ENCODE measurements around the gene TTN.

Gene TTN

DNA sequence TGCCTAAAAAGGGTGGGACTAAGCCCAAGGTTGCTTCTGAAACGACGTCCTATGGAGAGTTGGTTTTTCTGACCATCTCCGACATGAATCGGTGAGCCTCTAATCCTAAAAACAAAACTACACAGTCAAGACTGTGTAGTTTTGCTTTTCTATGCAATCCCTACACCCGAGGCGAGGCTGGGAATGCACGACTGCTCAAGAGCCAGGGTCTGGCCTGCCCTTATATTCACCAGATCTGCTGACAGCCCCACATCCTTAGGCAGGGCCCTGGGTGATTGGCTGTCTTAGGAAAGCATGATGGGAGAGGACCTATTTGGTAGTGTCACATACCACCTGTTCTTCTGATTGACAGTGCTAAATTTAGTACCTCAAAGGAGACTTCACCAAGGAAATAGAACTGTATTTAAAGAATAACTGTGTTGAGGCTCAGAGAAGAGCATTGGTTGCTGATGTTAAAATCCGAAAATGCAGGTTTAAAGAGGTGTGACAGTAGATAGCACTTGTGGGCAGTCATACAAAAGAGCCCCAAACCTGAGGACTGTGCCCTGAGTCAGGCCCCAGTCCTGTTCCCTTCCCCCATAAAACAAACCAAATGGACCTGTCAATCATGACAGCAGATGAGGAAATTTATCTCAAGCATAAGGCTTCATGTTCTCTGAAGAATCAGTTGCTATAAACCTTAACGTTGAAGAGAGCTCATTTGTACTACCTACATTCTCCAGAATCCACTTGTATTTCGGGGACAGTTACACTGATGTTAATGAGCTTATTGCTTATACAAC, at the start of gene TTN:
TSS of gene TTN (minus strand) at position 197 of the 782 bp plus-strand sequence. CDS start 2,781 bp downstream, outside the sequence.
- DNase-seq (ENCODE audit: low spot score) = no peak

DNA sequence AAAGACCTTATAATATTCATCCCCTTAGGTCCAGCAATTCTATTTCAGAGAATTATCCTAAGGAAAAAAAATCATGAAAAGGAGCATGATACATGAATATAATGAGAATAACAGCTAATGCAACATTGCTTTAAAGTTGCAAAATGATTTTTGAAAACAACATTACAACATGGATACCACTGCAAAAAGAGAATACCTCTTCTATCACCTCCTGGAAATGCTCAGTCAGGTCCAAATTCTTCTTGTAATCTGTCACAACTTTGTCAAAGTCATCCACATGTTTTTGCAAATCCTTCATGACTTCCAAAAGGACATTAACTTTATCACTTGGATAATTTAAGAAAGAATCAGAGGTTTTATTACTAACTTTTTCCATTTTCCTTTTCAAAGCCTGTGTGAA, 47.9 kb upstream of the TTN start:
- DNase-seq (ENCODE audit: low spot score) = no peak

DNA sequence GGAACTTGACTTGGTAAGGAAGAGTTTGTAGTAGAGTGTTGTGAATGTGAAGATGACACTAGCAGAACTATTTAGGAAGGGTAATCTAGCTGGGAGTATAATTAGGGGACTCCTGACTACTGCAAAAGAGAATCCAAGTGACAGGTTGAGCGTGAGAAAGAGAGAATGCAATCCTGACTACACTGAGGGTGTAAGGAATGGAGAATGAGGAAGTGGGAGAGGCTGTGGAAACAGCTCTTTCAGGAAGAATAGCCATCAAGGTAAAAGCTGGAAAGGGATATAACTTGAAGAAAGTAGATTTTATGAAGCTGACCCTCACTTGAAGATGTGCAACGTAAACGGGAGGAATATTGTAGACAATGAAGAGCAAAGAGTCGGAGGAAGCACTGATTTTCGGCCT, 41.1 kb upstream of the TTN start:
- no peak for DNase-seq (ENCODE audit: low spot score)

DNA sequence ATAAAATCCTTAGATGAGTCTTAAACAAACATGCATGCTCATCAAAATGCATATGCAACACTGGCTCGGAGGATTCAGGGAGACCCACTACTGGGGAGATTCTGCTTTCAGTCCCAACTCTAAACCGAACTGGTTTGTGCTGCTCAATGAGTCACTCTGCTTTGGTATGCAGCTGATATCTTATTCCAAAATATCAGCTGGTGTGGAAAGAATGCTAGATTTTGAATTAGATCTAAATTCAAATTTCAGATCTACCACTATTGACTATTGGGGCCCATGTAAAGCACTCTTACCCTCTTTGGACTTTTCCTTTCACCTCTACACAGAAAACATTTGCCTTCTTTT, 39.2 kb upstream of the TTN start:
- DNase-seq (ENCODE audit: low spot score) = no peak

DNA sequence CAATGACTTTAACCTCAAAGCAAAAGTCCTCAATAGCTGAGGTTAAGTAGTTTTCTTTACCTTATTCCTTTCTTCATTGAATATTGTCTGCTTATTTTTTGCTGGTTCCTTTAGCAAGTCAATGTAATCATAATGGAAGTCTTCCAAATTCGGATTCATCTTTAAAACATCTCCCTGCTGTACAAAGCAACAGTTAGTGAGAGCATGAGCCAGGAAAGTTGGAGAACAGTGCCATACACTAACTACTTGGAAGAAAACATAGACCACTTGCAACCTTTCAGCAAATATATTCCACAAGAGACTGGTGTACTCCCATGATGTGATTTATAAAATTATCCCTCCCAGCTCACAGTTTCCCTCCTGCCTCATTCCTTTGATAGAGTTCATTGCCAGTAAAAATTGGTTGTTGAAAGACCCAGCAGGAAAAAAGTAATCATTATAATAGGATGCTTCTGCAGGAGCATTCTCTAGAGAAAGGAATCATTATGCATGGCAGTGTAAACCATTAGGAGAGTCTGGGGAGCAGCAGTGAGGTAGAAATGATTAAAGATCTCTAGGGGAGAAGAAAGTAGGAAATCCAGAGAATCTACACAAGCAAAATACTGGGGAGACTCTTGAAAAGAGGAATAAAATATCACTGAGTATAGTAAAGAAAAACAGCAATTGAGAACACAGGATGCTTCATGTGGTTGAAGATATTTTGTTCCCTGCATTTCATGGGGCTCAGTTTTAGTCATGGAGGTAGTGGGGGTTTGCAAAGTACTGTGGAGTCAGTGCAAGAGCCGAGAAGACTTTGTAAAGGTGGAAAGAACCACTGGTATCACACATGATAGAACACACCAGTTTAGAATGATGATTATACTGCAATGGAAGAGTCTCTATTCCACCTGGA, 38.6 kb upstream of the TTN start:
- no peak for DNase-seq (ENCODE audit: low spot score)

DNA sequence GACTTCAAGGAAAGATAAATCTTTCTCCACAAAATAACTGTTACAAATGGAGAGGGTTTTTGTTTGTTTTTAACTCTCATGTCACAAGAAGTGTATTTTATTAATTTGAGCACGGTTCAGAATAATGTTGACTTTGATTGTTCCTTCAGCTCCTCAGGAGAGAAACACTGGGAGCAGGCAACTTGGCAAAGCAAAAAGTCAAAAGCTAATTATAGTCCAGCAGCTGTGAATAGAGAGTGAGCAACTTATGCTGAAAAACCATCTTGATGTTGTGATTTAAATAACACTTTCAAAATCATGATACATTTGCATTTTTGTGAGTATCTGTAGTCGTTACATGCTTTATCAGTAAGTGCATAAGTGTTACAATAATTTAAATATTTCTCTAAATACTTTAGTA, 37.5 kb upstream of the TTN start:
- DNase-seq (ENCODE audit: low spot score) = no peak

DNA sequence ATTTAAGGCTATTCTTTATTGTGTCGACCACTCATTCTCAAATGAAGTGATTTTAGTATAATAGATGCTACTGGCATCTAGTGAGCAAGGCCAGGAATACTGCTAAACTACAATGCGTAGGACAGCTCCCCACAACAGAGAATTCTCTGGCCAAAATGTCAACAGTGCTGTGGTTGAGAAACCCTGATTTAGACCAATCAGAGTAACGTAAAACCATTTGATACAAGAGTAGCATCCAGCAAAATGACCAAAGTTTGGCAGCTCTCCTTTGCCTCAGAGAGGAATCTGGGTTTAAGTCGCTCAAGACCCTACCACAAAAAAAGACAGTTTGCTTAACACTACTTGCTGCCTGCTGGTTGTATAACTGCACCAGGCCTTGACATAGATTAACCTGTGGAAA, 37.0 kb upstream of the TTN start:
- no peak for DNase-seq (ENCODE audit: low spot score)

DNA sequence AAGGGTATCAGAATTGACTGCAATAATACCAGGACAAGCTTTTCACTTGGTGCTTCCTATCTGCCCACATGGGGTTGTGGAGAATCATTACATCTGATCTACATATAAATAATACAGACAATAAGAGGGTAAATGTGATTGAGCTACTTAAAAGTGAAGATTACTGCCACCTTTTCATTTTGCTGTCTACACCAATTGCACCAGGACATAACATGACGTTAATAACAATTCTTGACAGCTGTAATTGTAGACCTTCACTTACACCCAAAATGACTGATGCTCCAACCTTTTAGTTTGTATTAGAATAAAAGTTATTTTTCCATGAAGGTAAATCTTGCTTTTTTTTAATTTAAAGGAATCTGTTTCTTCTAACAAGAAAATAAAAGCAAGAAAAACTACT, 36.5 kb upstream of the TTN start:
- no peak for DNase-seq (ENCODE audit: low spot score)

DNA sequence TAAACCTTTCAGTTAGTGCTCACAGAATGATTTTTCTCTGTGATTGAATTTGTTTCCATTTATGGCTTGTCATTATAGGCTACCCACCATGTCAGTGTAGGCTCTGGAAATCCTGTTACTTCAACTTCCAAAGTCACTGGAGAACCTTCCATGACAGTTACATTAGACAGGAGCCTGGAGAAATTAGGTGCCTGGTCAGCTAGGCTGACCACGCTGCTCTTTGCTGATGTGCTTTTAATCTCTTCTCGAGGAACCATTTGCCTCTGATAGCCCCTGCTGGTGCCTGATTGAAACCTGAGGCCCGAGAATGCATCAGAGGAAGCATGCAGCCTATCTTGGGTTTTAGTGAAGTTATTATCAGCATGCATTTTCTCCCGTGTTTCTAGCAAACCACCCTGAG, 29.6 kb upstream of the TTN start:
- no peak for DNase-seq (ENCODE audit: low spot score)

DNA sequence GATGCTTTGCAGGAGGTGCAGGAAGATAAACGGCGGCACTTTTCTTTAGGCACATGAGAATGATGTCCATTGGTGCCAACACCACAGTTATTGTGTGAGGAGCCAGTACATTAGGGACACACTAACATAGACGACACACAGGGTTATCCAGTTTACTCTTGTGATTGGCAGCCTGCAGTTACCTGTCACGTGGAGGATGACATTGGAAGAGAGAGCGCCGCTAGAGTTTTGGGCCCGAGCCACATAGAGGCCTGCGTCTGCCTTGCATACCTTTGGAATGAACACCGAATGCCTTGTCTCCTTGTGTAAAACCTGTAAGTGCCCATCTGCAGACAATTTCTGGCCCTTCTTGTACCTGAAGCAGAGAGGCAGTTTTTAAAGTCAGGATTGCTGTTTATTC, 26.9 kb upstream of the TTN start:
- no peak for DNase-seq (ENCODE audit: low spot score)

DNA sequence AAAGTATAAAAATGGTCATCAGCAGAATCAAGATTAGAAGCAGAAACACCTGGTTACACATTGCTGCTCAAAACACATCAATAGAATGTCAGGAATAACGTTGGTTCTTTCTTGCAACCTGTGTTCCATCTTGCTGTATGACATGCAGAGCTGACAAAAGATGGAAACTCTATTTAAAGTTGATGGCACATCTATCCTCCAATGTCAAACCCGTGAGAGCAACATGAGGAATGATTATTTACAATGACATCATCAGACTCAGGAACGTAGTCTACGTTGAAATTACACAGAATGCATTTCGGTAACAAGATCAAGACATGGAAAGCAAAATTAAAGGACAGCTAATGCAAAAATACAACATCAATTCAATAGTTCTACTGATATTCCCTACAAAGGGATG, 26.2 kb upstream of the TTN start:
- DNase-seq (ENCODE audit: low spot score) = no peak

DNA sequence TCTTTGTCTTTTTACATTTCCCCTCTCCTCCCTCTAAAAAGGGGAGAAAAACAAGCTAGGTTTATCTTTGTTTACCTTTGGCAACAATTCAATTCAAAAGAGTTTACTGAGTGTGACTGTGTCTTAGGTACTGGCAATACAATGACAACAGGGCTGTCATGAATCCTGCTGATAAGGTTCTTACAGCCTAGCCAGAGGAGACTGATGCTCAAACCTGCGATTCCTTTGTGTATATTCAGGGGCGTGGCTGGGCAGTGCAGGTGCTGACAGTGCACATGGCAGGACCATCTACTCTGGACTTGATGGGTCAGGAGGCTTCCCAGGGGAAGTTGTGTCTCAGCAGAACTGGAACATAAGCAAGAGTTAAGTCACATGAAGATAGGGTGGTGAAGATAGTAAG, 23.2 kb upstream of the TTN start:
- no peak for DNase-seq (ENCODE audit: low spot score)

DNA sequence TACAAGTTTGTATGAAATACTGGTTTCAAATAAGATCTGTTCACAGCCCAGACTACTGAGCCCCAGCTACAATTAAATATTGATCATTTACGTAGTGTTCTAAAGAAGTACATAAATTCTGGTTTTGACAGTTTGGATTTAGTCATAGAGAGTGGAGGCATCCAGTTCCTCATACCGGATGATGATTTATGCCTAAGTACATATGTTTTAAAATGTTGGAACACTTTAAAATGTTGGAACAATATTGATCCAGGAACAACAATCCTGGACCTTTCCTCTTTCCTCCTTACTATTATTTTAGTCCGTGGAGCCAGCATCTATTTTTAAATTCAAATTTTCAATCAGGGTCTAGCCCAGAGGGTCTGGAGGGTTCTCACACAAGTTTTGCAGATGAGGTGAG, 22.8 kb upstream of the TTN start:
- DNase-seq (ENCODE audit: low spot score) = no peak

DNA sequence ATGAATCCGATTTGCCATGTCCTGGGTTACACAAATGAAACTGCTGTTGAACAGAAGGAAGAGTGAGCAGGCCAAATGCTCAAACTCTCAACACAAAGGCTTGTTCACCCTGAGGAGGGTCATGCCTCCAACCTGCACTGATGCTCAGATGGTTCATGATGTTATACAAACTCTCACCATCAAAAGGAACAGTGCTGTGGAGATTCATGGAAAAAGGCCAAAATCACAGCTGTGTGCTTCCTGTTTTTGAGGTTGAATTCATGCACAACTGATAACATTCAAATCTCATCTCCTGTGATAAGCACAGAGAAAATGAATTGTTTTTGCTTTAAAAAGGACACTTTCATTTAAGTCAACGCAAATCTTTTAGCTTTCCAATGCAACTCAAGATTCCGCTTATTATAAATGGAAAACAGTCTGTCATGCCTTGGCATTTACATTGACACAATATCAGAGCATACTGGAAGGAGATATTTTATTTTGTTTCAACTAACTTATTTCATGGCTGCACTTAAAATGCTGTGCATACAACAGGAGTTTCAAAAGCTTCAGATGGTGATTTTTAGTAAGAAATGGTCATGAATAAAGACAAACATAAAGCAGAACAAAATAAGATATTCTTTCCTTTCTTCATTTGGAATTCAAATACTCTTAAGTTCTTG, 22.2 kb upstream of the TTN start:
- DNase-seq (ENCODE audit: low spot score) = no peak

DNA sequence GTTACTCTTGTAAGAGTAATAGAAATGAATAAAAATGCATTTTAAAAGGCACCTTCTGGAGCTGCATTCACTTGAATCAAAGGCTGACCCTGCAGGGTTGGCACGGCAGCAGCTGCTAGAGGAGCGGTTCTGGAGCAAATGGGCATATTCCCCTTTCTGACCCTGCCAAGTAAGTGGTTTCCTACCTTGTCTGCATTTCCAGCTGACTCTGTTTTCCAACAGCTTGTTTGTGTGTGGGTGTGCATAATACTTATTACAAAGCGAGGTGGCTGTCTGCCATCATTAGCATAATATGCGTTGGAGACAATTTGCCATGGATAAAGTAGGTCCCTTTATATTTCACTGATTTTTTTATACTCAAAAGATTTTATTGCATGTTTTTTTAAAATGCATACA, 21.3 kb upstream of the TTN start:
- DNase-seq (ENCODE audit: low spot score) = no peak

DNA sequence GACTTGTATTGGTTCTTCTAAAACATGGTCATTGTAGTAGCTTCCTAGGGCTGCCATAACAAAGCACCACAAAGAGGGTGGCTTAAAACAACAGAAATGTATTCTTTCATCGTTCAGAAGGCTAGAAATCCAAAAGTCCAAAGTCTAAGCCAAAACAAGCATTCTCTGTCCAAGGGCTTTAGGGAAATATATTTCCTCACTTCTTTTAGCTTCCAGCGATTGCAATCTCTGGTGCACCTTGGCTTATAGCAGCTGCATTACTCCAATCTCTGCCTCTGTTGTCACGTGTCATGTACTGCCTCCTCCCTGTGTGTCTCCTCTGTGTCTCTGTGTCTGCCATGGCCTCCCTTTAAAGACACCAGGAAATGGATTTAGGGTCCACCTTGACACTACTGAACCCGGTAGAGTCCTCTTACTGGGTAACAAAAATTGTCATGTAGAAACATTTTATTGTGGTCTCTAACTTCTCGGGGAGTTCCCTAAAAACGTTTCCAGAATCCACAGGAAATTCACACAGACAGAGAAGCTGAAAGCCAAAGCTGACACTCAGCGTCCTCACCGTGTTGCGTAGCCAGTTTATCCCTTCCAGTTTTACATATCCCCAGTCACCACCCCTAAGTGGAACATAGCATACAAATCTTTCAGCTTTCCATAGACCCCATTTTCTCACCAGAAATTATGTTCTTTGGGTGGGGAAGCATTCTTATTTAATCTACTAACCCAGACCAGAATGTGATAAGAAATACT, 20.7 kb upstream of the TTN start:
- no peak for DNase-seq (ENCODE audit: low spot score)

DNA sequence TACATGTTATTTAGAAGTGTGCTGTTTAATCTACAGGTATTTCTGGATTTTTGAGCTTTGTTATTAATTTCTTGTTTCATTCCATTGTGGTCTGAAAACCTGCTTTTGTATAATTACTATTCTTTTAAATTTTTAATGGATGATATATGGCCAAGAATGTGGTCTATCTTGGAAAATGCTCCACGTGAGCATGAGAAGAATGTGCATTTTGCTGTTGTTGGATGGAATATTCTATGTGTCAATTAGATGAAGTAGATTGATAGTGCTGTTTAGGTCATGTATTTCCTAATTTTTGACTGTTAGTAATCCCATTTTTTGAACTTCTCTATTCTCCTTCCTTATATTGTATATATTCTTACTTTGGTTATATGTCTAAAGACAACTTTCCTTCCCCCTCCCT, 19.9 kb upstream of the TTN start:
- no peak for DNase-seq (ENCODE audit: low spot score)

DNA sequence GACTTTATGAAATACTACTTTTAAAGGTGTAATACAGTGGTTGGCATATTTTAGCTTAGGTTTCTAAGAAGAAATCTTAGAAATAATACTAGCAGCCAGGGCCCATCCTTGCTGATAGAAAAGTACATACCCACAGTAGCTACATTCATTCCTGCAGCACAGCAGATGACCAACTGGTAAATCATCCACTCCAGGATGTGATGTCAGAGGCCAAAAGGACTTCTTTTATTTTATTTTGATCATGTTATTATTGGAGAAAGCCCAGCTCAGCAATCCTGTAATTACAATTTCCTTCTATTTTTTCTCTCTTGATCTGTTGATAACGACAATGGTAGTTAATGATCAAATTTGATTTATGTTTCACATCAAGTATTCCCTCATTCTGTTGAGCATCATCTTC, 18.0 kb upstream of the TTN start:
- DNase-seq (ENCODE audit: low spot score) = no peak

DNA sequence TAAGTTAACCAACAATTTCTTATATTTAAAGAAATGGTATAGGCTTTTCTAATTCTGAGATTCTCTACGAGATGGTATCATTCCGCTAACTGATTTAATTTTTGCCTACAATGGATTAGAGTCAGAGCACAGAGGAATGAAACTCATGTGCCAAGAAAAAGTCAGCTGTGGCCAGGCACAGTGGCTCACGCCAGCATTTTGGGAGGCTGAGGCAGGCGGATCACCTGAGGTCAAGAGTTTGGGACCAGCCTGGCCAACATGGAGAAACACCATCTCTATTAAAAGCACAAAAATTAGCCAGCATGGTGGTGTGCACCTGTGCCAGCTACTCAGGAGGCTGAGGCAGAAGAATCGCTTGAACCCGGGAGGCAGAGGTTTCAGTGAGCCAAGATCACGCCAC, 17.0 kb upstream of the TTN start:
- DNase-seq (ENCODE audit: low spot score) = no peak

DNA sequence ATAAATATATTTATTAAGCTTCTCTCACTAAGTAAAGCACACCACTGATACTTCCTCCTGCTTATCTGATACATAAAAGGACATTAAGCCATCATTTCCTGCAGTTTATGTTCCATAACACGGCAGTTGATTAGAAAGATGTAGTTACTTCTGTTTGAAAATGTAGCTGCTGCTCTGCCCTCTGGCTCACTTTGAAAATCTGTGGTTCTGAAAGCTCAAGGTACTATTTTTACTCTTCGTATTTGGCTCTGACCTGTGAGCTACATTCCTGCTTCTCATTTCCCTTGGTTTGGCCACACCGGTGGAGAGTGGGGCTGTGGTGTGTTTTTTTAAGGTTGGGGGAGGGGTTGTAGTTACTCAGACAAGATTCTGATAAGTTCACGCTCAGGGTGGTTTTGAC, 12.8 kb upstream of the TTN start:
- DNase-seq (ENCODE audit: low spot score) = no peak

DNA sequence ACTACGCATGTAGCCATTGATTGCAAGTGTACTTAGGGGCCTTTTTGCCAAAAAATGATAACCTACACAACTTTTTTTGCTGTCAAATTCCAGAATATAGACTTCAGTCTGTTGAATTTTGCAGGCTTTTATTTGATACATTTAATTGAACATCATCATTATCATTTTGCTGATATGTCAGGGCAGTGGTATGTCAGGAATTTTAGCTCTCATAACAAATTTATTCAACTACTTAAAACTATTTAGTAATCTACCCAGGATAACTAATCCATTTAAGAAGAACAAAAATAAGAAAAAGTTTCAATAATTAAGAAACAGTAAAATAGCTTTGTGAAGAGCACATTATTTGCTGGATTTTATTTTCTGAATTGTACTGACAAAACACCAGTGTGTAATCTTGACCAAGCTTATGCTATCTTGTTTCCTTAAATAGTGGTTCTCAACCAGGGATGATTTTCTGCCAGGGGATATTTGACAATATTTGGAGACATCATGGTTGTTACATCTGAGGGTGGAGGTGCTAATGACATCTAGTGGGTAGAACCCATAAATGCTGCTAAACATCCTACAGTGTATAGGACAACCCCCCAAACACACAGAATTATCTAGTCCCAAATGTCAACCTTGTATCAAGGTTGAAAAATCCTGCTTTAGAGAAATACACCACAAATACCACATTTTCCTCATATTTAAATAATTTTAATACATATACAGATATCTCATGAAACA, 12.1 kb upstream of the TTN start:
- DNase-seq (ENCODE audit: low spot score) = no peak

DNA sequence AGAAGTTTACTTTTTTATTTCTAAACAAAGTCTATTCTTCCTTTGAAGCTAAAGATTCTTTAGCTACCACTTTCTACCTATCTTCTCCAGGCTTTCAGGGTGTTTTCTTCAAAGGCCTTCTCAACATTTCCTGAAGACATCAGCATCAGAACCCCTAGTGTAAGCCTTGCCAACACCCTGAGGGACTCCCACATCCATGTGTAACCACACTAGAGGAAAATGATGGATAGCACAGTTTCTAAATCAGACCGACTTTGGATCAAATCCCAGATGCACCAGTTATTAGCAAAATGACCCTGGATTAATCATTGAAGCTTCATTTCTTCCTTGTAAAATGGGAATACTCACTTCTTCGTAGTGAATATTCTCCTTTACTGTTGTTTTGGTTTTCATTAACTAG, 4.7 kb upstream of the TTN start:
- no peak for DNase-seq (ENCODE audit: low spot score)

Data from ecto neural progenitor cell (in vitro differentiated cells).